OCI-LY7 (cell line): ENCODE results near the gene UCN3. TPM values are rescaled to one million over a fixed set of nuclear protein-coding genes. Genes with fewer than 3 reads are reported as not detected.

Experiments
- BruUV-seq: library from RNA; stranded (reverse); fragments of 400-500 nt; replicated peaks from 2 replicates; lab custom pipeline; 2021; lab: Mats Ljungman, UMichigan
- CTCF ChIA-PET: fragments of 300-600 bp; sonication (Branson Sonifier 250); formaldehyde crosslinking; loops from one replicate; lab custom pipeline; 2022; ENCODE audit warnings: antibody characterized with exemption; ENCODE audit not compliant: unreplicated experiment; lab: Charles Lee
- POLR2A ChIA-PET: fragments of 300-600 bp; sonication (Branson Sonifier 250); formaldehyde crosslinking; loops from one replicate; lab custom pipeline; 2022; ENCODE audit warnings: antibody characterized with exemption; lab: Charles Lee
- DNase-seq: peaks from one replicate; pipeline ENCODE4 v3.0.0-alpha.2; 2015; ENCODE audit warnings: low spot score
- H2AFZ ChIP-seq: fragments of 200-600 bp; sonication (generic), shearing (Covaris generic); 2 replicates; pipeline ENCODE4 v1.6.1; 2014; ENCODE audit warnings: mild to moderate bottlenecking, antibody characterized with exemption, low read length, moderate library complexity
- H3K27ac ChIP-seq: fragments of 200-600 bp; sonication (generic); 2 replicates; pipeline ENCODE4 v1.5.1; 2014; ENCODE audit warnings: mixed run types, low read depth, mild to moderate bottlenecking, moderate library complexity, low read length, inconsistent platforms; ENCODE audit not compliant: poor library complexity, severe bottlenecking
- H3K36me3 ChIP-seq: fragments of 200-600 bp; sonication (generic); 2 replicates; pipeline ENCODE4 v1.6.1; 2014; ENCODE audit warnings: mild to moderate bottlenecking, antibody characterized with exemption, low read length, moderate library complexity, mixed read lengths; ENCODE audit not compliant: insufficient read depth
- H3K4me1 ChIP-seq: fragments of 200-600 bp; sonication (generic); 2 replicates; pipeline ENCODE4 v1.5.1; 2014; ENCODE audit warnings: mild to moderate bottlenecking, low read length; ENCODE audit not compliant: insufficient read depth, poor library complexity, severe bottlenecking
- H3K4me2 ChIP-seq: fragments of 200-600 bp; sonication (generic); 2 replicates; pipeline ENCODE4 v1.6.1; 2014; ENCODE audit warnings: mild to moderate bottlenecking, low read length
- H3K4me3 ChIP-seq: fragments of 200-600 bp; sonication (generic); 2 replicates; pipeline ENCODE4 v1.5.1; 2014; ENCODE audit warnings: mild to moderate bottlenecking, low read depth, low read length; ENCODE audit not compliant: poor library complexity, severe bottlenecking
- H3K79me2 ChIP-seq: fragments of 200-600 bp; sonication (generic); 2 replicates; pipeline ENCODE4 v1.6.1; 2016; ENCODE audit warnings: low read depth, mild to moderate bottlenecking, low read length, moderate library complexity, mixed read lengths; ENCODE audit not compliant: insufficient read depth
- H3K9me2 ChIP-seq: fragments of 200-600 bp; sonication (generic); 2 replicates; pipeline ENCODE4 v1.6.1; 2016; ENCODE audit warnings: mild to moderate bottlenecking, low read length, mixed read lengths; ENCODE audit not compliant: insufficient read depth
- H3K9me3 ChIP-seq: fragments of 200-600 bp; sonication (generic); 2 replicates; pipeline ENCODE4 v1.6.1; 2014; ENCODE audit warnings: mild to moderate bottlenecking, mixed run types, low read length, mixed read lengths
- H4K20me1 ChIP-seq: fragments of 200-600 bp; sonication (generic); 2 replicates; pipeline ENCODE4 v1.6.1; 2014; ENCODE audit warnings: mild to moderate bottlenecking, antibody characterized with exemption, low read length, moderate library complexity, mixed read lengths; ENCODE audit not compliant: insufficient read depth
- CTCF ChIP-seq: fragments of 200-600 bp; sonication (generic); conservative IDR thresholded peaks from 2 replicates; pipeline ENCODE4 v1.5.1; 2014; ENCODE audit warnings: mild to moderate bottlenecking, antibody characterized with exemption, low read length, moderate library complexity, mixed read lengths
- EZH2phosphoT487 ChIP-seq: fragments of 200-600 bp; sonication (generic); IDR thresholded peaks from 2 replicates; pipeline ENCODE4 v1.6.1; 2018; ENCODE audit warnings: low read depth, borderline replicate concordance, mild to moderate bottlenecking, mixed run types, antibody characterized with exemption, low read length, moderate library complexity, mixed read lengths
- intact Hi-C: fragments of 100-400 bp; cut with micrococcal nuclease; formaldehyde crosslinking; loops from one replicate; pipeline ENCODE4 v1.10.0; 2022; ENCODE audit not compliant: unreplicated experiment
- total RNA-seq, 2 experiments: library from RNA; depleted of rRNA in 1 of 2; stranded (reverse); fragments of >200 nt in 1 of 2; shearing (Covaris generic) in 1 of 2; gene quantifications; 2 replicates each; pipeline ENCODE4 v1.2.3, GENCODE V29; 2014 to 2022

Gene UCN3
- total RNA-seq, 2 experiments from 2014 or later = not detected

- CTCF ChIA-PET = no interaction called here
- no peak overlapping the region for H3K4me3 ChIP-seq
- no peaks in the 10 kb centered on the region for H3K9me3 ChIP-seq
- no peak for DNase-seq
- H3K27ac ChIP-seq = no peak overlapping the region
- no peaks in the 10 kb centered on the region for H4K20me1 ChIP-seq
- no peaks in the 10 kb centered on the region for H3K9me2 ChIP-seq
- TF ChIP-seq CTCF = no peak
- no peak for TF ChIP-seq EZH2phosphoT487
- H3K4me2 ChIP-seq = no peak overlapping the region
- no TSS peak for BruUV-seq
- H3K4me1 ChIP-seq = no peaks in the 10 kb centered on the region
- no peaks in the 10 kb centered on the region for H3K36me3 ChIP-seq
- POLR2A ChIA-PET = no interaction called here
- intact Hi-C loops = no loop called here
- H2AFZ ChIP-seq = no peak overlapping the region
- H3K79me2 ChIP-seq = no peaks in the 10 kb centered on the region
Measured at GRCh38 chr10:5343979-5344378, 20.8 kb upstream of the UCN3 start.

GRCh38 chr10:5344746-5345145 lies 20.0 kb upstream of the UCN3 start:
- no peak for TF ChIP-seq CTCF
- TF ChIP-seq EZH2phosphoT487 = no peak
- Histone ChIP-seq H3K4me2 (no peak overlapping the region), H2AFZ (no peak overlapping the region), H4K20me1 (no peaks in the 10 kb centered on the region), H3K4me3 (no peak overlapping the region), H3K9me2 (no peaks in the 10 kb centered on the region), H3K79me2 (no peaks in the 10 kb centered on the region), H3K27ac (no peak overlapping the region), H3K36me3 (no peaks in the 10 kb centered on the region), H3K9me3 (no peaks in the 10 kb centered on the region), H3K4me1 (no peaks in the 10 kb centered on the region)
- no peak for DNase-seq
- CTCF ChIA-PET = no interaction called here
- no TSS peak for BruUV-seq
- intact Hi-C loops = no loop called here
- POLR2A ChIA-PET = no interaction called here

GRCh38 chr10:5346881-5347280 lies 17.9 kb upstream of the UCN3 start:
- no TSS peak for BruUV-seq
- Histone ChIP-seq H3K4me3 (no peak overlapping the region), H3K79me2 (no peaks in the 10 kb centered on the region), H3K9me2 (no peaks in the 10 kb centered on the region), H3K4me1 (no peaks in the 10 kb centered on the region), H3K4me2 (no peak overlapping the region), H3K36me3 (no peaks in the 10 kb centered on the region), H2AFZ (no peak overlapping the region), H4K20me1 (no peaks in the 10 kb centered on the region), H3K27ac (no peak overlapping the region), H3K9me3 (no peaks in the 10 kb centered on the region)
- intact Hi-C loops = no loop called here
- ChIA-PET POLR2A (no interaction called here), CTCF (no interaction called here)
- TF ChIP-seq CTCF = no peak
- no peak for TF ChIP-seq EZH2phosphoT487
- DNase-seq = no peak
